Measurements from ENCODE around the gene PPP1R1A. TPM values are rescaled to one million over a fixed set of nuclear protein-coding genes. Genes with fewer than 3 reads are reported as not detected.

PPP1R1A gene
- total and polyA plus RNA-seq, 5 donors = 122 to 210 (median 178) TPM

- Histone ChIP-seq H3K27ac (ENCODE audit: low read length) (no peak overlapping the region), H3K4me3 (ENCODE audit: low read length) (no peak overlapping the region), H3K27me3 (ENCODE audit: control insufficient read depth, insufficient read depth) (no peaks in the 10 kb centered on the region), H3K9me3 (ENCODE audit: control insufficient read depth, low read length) (no peaks in the 10 kb centered on the region), H3K4me1 (ENCODE audit: control insufficient read depth, insufficient read depth, low read length) (no peaks in the 10 kb centered on the region)
- ATAC-seq (no peak), DNase-seq (no peak)
- intact Hi-C loops (cut with DNase I) = no loop called here
Observed at GRCh38 chr12:54622463-54623183, 34.2 kb upstream of the PPP1R1A start.

DNA sequence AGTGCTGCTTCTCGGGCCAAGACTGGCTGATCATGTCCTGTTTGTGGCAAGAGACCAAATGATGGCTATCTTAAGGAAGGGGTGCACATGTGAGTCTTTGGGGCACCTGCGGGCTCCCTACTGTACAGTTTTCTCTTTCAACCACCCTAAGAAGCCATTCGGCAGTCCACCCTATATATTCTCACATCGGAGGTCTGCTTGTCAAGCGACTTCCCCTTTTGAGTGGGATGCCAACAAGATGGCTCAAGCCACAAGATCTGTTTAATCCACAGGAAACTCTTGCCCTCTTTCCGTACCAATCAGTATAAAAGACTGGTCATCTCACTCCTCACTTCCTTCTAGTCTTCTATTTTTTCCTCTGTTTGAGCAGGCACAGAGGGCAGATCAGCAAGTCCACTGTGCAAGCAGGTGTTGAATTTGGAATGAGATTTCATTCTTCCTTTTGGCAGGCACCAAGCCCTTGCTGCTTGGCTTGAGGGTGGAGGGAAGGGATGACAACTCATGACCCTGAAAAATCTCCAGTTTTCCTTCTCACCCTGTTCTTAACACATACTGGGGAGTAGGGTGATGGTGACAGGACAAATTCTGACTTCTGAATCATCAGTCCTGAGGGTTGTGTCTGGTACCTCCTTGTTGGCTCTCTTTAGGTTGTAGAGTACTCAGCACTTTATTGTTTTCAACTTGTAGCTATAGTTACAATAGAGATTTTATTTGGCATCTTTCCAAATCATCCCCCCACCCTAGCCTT, 28.6 kb upstream of the PPP1R1A start:
- H3K27me3 ChIP-seq (ENCODE audit: control insufficient read depth, insufficient read depth) = no peaks in the 10 kb centered on the region
- 62% methylated on average over 6 of the region's 6 CpGs for WGBS

DNA sequence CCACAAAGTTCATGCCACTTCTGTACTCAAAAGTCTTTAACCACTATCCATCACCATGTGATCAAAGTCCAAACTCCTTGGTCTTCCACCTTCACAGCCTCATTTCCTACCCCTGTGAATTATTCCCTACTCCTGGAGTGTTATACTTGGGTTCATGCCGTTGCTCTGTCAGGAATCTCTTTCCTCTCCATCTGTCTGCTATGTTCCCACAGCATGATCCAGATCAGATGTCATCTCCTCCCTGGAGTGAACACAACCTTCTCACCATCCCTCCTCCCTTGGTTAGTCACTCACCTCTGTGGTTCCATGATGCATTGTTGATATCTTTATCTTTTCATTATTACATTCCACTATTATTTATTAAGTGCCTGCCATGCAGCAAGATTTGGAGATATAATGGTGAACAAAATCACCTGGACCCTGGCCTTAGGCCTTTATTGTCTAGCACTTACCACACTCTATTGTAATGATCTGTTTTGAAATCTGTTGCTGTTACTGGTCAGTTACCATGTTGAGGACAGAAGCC, 23.8 kb upstream of the PPP1R1A start:
- no peaks in the 10 kb centered on the region for H3K9me3 ChIP-seq (ENCODE audit: control insufficient read depth, low read length)
- DNase-seq (no peak), ATAC-seq (no peak)
- intact Hi-C loops (cut with DNase I) = no loop called here
- no peak overlapping the region for H3K4me3 ChIP-seq (ENCODE audit: low read length)
- WGBS = 62% methylated on average over 1 of the region's 1 CpG
- H3K27ac ChIP-seq (ENCODE audit: low read length) = no peak overlapping the region
- no peaks in the 10 kb centered on the region for H3K4me1 ChIP-seq (ENCODE audit: control insufficient read depth, insufficient read depth, low read length)
- no peaks in the 10 kb centered on the region for H3K27me3 ChIP-seq (ENCODE audit: control insufficient read depth, insufficient read depth)

More for the DNA sequence above, 28.6 kb upstream of the PPP1R1A start:
- no peak overlapping the region for H3K4me3 ChIP-seq (ENCODE audit: low read length)
- ATAC-seq (no peak), DNase-seq (no peak)
- H3K4me1 ChIP-seq (ENCODE audit: control insufficient read depth, insufficient read depth, low read length) = no peaks in the 10 kb centered on the region
- no peaks in the 10 kb centered on the region for H3K9me3 ChIP-seq (ENCODE audit: control insufficient read depth, low read length)
- no peak overlapping the region for H3K27ac ChIP-seq (ENCODE audit: low read length)
- intact Hi-C loops (cut with DNase I) = no loop called here

- H3K27ac ChIP-seq (ENCODE audit: low read length) = no peak overlapping the region
- no peaks in the 10 kb centered on the region for H3K4me1 ChIP-seq (ENCODE audit: control insufficient read depth, insufficient read depth, low read length)
- WGBS = 57% methylated on average over 3 of the region's 3 CpGs
- DNase-seq (no peak), ATAC-seq (peak in 1 of 2 donors; percentile 20)
- intact Hi-C loops (cut with DNase I) = no loop called here
- H3K4me3 ChIP-seq (ENCODE audit: low read length) = no peak overlapping the region
- no peaks in the 10 kb centered on the region for H3K9me3 ChIP-seq (ENCODE audit: control insufficient read depth, low read length)
- H3K27me3 ChIP-seq (ENCODE audit: control insufficient read depth, insufficient read depth) = no peaks in the 10 kb centered on the region
Observed at GRCh38 chr12:54611715-54612149, 23.3 kb upstream of the PPP1R1A start.

DNA sequence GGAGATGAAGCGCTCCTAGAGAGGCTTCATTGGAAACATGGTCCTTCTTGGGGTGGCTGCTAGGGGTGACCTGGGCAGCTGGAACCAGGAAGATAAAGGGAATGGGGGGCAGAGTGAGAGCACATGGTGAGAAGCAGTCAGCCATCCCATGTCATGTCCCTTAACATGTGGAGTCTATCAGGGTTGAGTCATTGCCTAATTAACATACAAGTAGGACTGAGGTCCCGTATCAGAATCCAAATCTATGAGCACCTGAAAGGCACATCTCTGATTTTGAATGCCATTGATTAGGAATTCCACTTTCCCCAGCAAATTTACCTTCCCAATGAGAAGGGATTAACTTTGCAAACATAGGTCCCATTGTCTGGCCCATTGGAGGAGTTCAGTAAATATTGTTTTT, 20.3 kb upstream of the PPP1R1A start:
- Histone ChIP-seq H3K27ac (ENCODE audit: low read length) (no peak overlapping the region), H3K27me3 (ENCODE audit: control insufficient read depth, insufficient read depth) (no peaks in the 10 kb centered on the region), H3K4me1 (ENCODE audit: control insufficient read depth, insufficient read depth, low read length) (no peaks in the 10 kb centered on the region), H3K4me3 (ENCODE audit: low read length) (no peak overlapping the region), H3K9me3 (ENCODE audit: control insufficient read depth, low read length) (no peaks in the 10 kb centered on the region)
- intact Hi-C loops (cut with DNase I) = no loop called here
- WGBS = 78% methylated on average over 2 of the region's 2 CpGs
- DNase-seq (no peak), ATAC-seq (no peak)

DNA sequence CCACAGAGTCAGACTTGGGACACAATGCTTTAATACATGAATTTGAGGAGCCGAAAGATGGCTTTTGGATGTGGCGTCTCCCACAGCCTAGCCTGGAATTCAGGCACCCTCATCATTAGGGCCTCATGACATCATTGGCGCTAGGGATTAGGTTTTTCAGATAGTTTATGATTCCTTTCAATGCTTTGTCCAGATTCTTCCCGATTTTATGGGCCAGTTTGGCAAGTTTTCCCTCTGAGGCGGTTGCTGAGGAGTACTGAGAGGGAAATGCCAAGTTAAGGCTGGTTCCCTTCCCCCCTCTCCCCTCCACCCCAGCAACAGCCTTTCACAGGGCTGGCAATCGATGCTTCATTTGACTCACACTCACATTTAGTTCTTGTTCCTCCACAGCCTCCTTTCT, 19.7 kb upstream of the PPP1R1A start:
- H3K4me3 ChIP-seq (ENCODE audit: low read length) = no peak overlapping the region
- intact Hi-C loops (cut with DNase I) = no loop called here

GRCh38 chr12:54606556-54606955, 18.1 kb upstream of the PPP1R1A start:
- H3K27ac ChIP-seq (ENCODE audit: low read length) = no peak overlapping the region
- H3K4me3 ChIP-seq (ENCODE audit: low read length) = no peak overlapping the region
- ATAC-seq (no peak), DNase-seq (no peak)
- H3K27me3 ChIP-seq (ENCODE audit: control insufficient read depth, insufficient read depth) = no peaks in the 10 kb centered on the region
- 51% methylated on average over 4 of the region's 4 CpGs for WGBS
- H3K9me3 ChIP-seq (ENCODE audit: control insufficient read depth, low read length) = no peaks in the 10 kb centered on the region
- H3K4me1 ChIP-seq (ENCODE audit: control insufficient read depth, insufficient read depth, low read length) = no peaks in the 10 kb centered on the region
- intact Hi-C loops (cut with DNase I) = no loop called here

More for the DNA sequence above, 19.7 kb upstream of the PPP1R1A start:
- no peaks in the 10 kb centered on the region for H3K4me1 ChIP-seq (ENCODE audit: control insufficient read depth, insufficient read depth, low read length)
- no peak for DNase-seq
- no peaks in the 10 kb centered on the region for H3K9me3 ChIP-seq (ENCODE audit: control insufficient read depth, low read length)
- H3K27me3 ChIP-seq (ENCODE audit: control insufficient read depth, insufficient read depth) = no peaks in the 10 kb centered on the region
- ATAC-seq = no peak
- H3K27ac ChIP-seq (ENCODE audit: low read length) = no peak overlapping the region
- 64% methylated on average over 6 of the region's 6 CpGs for WGBS

DNA sequence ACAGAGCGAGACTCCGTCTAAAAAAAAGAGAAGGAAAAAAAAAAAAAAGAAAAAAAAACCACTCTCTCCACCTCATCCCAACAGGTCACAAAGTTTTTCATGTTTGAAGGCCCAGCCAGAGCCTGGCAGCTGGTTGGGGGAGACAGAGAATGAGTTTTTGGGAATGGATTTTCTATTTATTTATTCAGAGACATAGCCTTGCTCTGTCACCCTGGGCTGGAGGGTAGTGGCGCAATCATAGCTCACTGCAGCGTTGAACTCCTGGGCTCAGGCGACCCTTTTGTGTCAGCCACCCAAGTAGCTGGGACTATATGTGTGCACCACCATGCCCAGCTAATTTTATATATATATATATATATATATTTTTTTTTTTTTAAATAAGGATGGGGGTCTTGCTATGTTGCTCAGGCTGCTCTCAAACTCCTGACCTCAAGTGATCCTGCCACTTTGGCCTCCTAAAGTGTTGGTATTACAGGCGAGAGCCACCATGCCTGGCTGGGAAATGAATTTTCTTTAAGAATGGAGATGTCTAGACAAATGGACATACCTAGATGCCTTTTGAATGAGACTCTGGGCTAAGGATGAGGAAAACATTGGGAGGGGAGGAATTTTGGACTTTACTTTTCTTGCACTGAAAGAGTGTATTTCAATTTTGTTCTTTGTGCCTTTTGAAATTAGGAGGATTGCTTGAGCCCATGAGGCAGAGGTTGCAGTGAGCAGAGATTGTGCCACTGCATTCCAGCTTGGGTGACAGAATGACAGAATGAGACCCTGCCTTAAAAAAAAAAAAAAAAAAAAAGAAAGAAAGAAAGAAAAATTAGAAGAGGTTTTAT, 16.9 kb upstream of the PPP1R1A start:
- H3K4me3 ChIP-seq (ENCODE audit: low read length) = no peak overlapping the region
- H3K4me1 ChIP-seq (ENCODE audit: control insufficient read depth, insufficient read depth, low read length) = no peaks in the 10 kb centered on the region
- no peaks in the 10 kb centered on the region for H3K9me3 ChIP-seq (ENCODE audit: control insufficient read depth, low read length)
- WGBS = 93% methylated on average over 6 of the region's 6 CpGs
- ATAC-seq (no peak), DNase-seq (no peak)
- H3K27me3 ChIP-seq (ENCODE audit: control insufficient read depth, insufficient read depth) = no peaks in the 10 kb centered on the region
- no peak overlapping the region for H3K27ac ChIP-seq (ENCODE audit: low read length)
- intact Hi-C loops (cut with DNase I) = no loop called here

DNA sequence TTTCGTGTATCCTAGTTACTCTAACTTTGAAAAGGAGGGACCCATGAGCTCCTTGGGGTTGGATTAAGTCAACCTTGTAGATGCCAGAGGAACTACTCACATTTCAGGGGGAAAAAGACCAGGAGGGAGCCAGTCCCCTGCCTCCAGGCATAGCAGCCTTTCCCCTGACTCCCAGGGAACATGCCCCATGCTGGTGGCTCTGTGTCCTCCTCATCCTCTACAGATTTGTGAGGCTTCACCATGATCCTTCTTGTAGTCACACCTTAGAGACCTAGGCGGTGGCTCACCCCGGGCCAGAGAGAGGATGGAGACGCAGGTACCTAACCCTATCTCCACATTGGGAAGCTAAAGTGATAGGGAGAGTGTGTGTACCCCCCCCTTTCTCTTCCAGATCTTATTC, 16.0 kb upstream of the PPP1R1A start:
- intact Hi-C loops (cut with DNase I) = no loop called here
- DNase-seq = no peak
- WGBS = 91% methylated on average over 4 of the region's 4 CpGs
- ATAC-seq = no peak
- Histone ChIP-seq H3K27ac (ENCODE audit: low read length) (no peak overlapping the region), H3K9me3 (ENCODE audit: control insufficient read depth, low read length) (no peaks in the 10 kb centered on the region), H3K4me3 (ENCODE audit: low read length) (no peak overlapping the region), H3K4me1 (ENCODE audit: control insufficient read depth, insufficient read depth, low read length) (no peaks in the 10 kb centered on the region), H3K27me3 (ENCODE audit: control insufficient read depth, insufficient read depth) (no peaks in the 10 kb centered on the region)

GRCh38 chr12:54603872-54604271, 15.4 kb upstream of the PPP1R1A start:
- Histone ChIP-seq H3K4me3 (ENCODE audit: low read length) (no peak overlapping the region), H3K27ac (ENCODE audit: low read length) (no peak overlapping the region), H3K4me1 (ENCODE audit: control insufficient read depth, insufficient read depth, low read length) (no peaks in the 10 kb centered on the region), H3K9me3 (ENCODE audit: control insufficient read depth, low read length) (no peaks in the 10 kb centered on the region), H3K27me3 (ENCODE audit: control insufficient read depth, insufficient read depth) (no peaks in the 10 kb centered on the region)
- intact Hi-C loops (cut with DNase I) = no loop called here
- DNase-seq = no peak
- WGBS = 81% methylated on average over 5 of the region's 5 CpGs
- no peak for ATAC-seq

All from right cardiac atrium (tissue), 5 donors.